Measurements from ENCODE around the gene XRN1.
"Not testable (repeated sequence)": the region's sequence is repeated elsewhere in the genome, so short reads cannot be mapped to it uniquely, and the experiment has no call there.

DNA sequence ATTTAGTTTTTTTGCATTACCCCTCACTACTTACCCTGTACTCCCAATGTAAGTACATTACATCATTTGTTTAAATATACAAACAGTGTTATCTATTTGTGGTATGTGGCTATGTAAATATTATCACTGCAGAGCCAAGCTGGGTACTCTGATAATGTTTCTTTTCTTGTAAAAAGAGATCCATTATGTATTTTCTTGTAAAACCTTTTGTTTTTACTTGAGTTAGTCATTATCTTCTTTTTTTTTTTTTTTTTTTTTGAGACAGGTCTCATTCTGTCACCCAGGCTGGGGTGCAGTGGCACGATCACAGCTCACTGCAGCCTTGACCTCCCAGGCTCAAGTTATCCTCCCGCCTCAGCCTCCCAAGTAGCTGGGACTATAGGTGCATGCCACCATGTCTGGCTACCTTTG, 131.9 kb downstream of the XRN1 start:
- TF ChIP-seq, protein P1, sequence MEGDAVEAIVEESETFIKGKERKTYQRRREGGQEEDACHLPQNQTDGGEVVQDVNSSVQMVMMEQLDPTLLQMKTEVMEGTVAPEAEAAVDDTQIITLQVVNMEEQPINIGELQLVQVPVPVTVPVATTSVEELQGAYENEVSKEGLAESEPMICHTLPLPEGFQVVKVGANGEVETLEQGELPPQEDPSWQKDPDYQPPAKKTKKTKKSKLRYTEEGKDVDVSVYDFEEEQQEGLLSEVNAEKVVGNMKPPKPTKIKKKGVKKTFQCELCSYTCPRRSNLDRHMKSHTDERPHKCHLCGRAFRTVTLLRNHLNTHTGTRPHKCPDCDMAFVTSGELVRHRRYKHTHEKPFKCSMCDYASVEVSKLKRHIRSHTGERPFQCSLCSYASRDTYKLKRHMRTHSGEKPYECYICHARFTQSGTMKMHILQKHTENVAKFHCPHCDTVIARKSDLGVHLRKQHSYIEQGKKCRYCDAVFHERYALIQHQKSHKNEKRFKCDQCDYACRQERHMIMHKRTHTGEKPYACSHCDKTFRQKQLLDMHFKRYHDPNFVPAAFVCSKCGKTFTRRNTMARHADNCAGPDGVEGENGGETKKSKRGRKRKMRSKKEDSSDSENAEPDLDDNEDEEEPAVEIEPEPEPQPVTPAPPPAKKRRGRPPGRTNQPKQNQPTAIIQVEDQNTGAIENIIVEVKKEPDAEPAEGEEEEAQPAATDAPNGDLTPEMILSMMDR (conservative IDR thresholded peaks at IDR 0.05 in 1 of 2, IDR thresholded peaks at IDR 0.05 in 1 of 2; ENCODE audit: extremely low read depth in 1 of 2, insufficient read depth in 1 of 2, low read depth in 1 of 2, low read length in 2 of 2): not testable (repeated sequence)
- not testable (repeated sequence) for TF ChIP-seq EZH2 (IDR thresholded peaks at IDR 0.05; ENCODE audit: borderline replicate concordance, low read length)
